Neural cell (in vitro differentiated cells): ENCODE data around the gene FCAR. TPM values are rescaled to one million over a fixed set of nuclear protein-coding genes. Genes with fewer than 3 reads are reported as not detected.

ENCODE experiments used
- H2AFZ ChIP-seq: fragments of 200-600, 300-800 bp; sonication (generic), shearing (Covaris generic); 2 replicates; pipeline ENCODE4 v1.6.0; 2014; ENCODE audit warnings: low read depth, mild to moderate bottlenecking, antibody characterized with exemption, low read length, moderate library complexity
- H3F3A ChIP-seq: fragments of 200-600 bp; shearing (Covaris generic); 2 replicates; pipeline ENCODE4 v1.6.1; 2016; ENCODE audit warnings: mild to moderate bottlenecking, moderate library complexity, mixed read lengths, antibody characterized with exemption, low read length; ENCODE audit not compliant: insufficient read depth, poor library complexity, severe bottlenecking
- H3K27ac ChIP-seq: fragments of 200-600, 300-800 bp; sonication (generic), shearing (Covaris generic); 2 replicates; pipeline ENCODE4 v1.5.1; 2014; ENCODE audit warnings: mild to moderate bottlenecking, low read length, moderate library complexity
- H3K27me3 ChIP-seq: fragments of 300-800, 200-600 bp; sonication (generic), shearing (Covaris generic); 2 replicates; pipeline ENCODE4 v1.6.0; 2014; ENCODE audit warnings: mild to moderate bottlenecking, low read depth, low read length, moderate library complexity; ENCODE audit not compliant: insufficient read depth
- H3K36me3 ChIP-seq: fragments of 300-800, 200-600 bp; sonication (generic), shearing (Covaris generic); 2 replicates; pipeline ENCODE4 v1.5.1; 2014; ENCODE audit warnings: mild to moderate bottlenecking, antibody characterized with exemption, low read length, moderate library complexity; ENCODE audit not compliant: insufficient read depth
- H3K4me2 ChIP-seq: fragments of 300-800, 200-600 bp; sonication (generic), shearing (Covaris generic); 2 replicates; pipeline ENCODE4 v1.6.0; 2014; ENCODE audit warnings: mild to moderate bottlenecking, low read length
- H3K4me3 ChIP-seq: fragments of 300-800, 200-600 bp; sonication (generic), shearing (Covaris generic); 2 replicates; pipeline ENCODE4 v1.5.1; 2014; ENCODE audit warnings: mild to moderate bottlenecking, low read length, moderate library complexity
- H3K79me2 ChIP-seq: fragments of 200-600 bp; shearing (Covaris generic); replicated peaks from 2 replicates; pipeline ENCODE4 v1.6.0; 2014; ENCODE audit warnings: mild to moderate bottlenecking, low read length, moderate library complexity; ENCODE audit not compliant: insufficient read depth
- H3K9ac ChIP-seq: fragments of 300-800, 200-600 bp; sonication (generic), shearing (Covaris generic); 2 replicates; pipeline ENCODE4 v1.6.1; 2016; ENCODE audit warnings: mild to moderate bottlenecking, low read length, mixed read lengths
- H3K9me2 ChIP-seq: fragments of 200-600 bp; shearing (Covaris generic); 2 replicates; pipeline ENCODE4 v1.6.1; 2016; ENCODE audit warnings: mild to moderate bottlenecking, low read length, mixed read lengths; ENCODE audit not compliant: insufficient read depth
- H3K9me3 ChIP-seq: fragments of 200-600, 300-800 bp; sonication (generic), shearing (Covaris generic); 2 replicates; pipeline ENCODE4 v1.6.1; 2016; ENCODE audit warnings: mild to moderate bottlenecking, mixed run types, low read length, moderate library complexity, mixed read lengths
- H4K20me1 ChIP-seq: fragments of 200-600 bp; shearing (Covaris generic); 2 replicates; pipeline ENCODE4 v1.6.1; 2016; ENCODE audit warnings: mild to moderate bottlenecking, mixed run types; ENCODE audit not compliant: insufficient read depth
- CTCF ChIP-seq: fragments of 450-650 bp; IDR thresholded peaks from 2 replicates; pipeline ENCODE4 v1.5.1; 2014; ENCODE audit warnings: antibody characterized with exemption, mild to moderate bottlenecking, moderate library complexity; ENCODE audit not compliant: poor library complexity, severe bottlenecking
- EP300 ChIP-seq: fragments of 450-650 bp; conservative IDR thresholded peaks from 2 replicates; pipeline ENCODE4 v1.6.1; 2014; ENCODE audit warnings: antibody characterized with exemption, mild to moderate bottlenecking, moderate library complexity; ENCODE audit not compliant: poor library complexity, severe bottlenecking
- EZH2 ChIP-seq: fragments of 200-600, 300-800 bp; shearing (Covaris generic), sonication (generic); IDR thresholded peaks from 2 replicates; pipeline ENCODE4 v1.6.1; 2014; ENCODE audit warnings: antibody characterized with exemption, low read length, borderline replicate concordance, mild to moderate bottlenecking; ENCODE audit not compliant: insufficient read depth, poor library complexity, severe bottlenecking
- MXI1 ChIP-seq: fragments of 450-650 bp; conservative IDR thresholded peaks from 2 replicates; pipeline ENCODE4 v1.6.1; 2014; ENCODE audit warnings: antibody characterized with exemption, mild to moderate bottlenecking; ENCODE audit not compliant: poor library complexity, severe bottlenecking
- POLR2AphosphoS5 ChIP-seq: IDR thresholded peaks from 2 replicates; pipeline ENCODE4 v1.6.1; 2012
- RAD21 ChIP-seq: fragments of 450-650 bp; conservative IDR thresholded peaks from 2 replicates; pipeline ENCODE4 v1.6.1; 2014; ENCODE audit warnings: antibody characterized with exemption, mild to moderate bottlenecking, moderate library complexity
- REST ChIP-seq: IDR thresholded peaks from 2 replicates; pipeline ENCODE4 v1.6.1; 2012; ENCODE audit warnings: borderline replicate concordance
- SMC3 ChIP-seq: fragments of 450-650 bp; conservative IDR thresholded peaks from 2 replicates; pipeline ENCODE4 v1.6.1; 2014; ENCODE audit warnings: antibody characterized with exemption, mild to moderate bottlenecking, moderate library complexity; ENCODE audit not compliant: poor library complexity
- TAF1 ChIP-seq: IDR thresholded peaks from 2 replicates; pipeline ENCODE4 v1.6.1; 2012; ENCODE audit warnings: low read depth
- polyA plus RNA-seq: library from polyadenylated mRNA; depleted of rRNA; stranded (reverse); fragments of >200 nt; gene quantifications from 2 replicates; pipeline ENCODE4 v1.2.3, GENCODE V29; 2014

Gene FCAR
- polyA plus RNA-seq, 1 donor from 2014 or later = not detected

GRCh38 chr19:54921082-54921481, 47.0 kb downstream of the FCAR start:
- Histone ChIP-seq H3K9me2 (no peaks in the 10 kb centered on the region), H3K27ac (no peak overlapping the region), H3F3A (no peaks in the 10 kb centered on the region), H4K20me1 (no peaks in the 10 kb centered on the region), H3K4me2 (no peak overlapping the region), H3K9me3 (no peaks in the 10 kb centered on the region), H3K4me3 (no peak overlapping the region), H3K9ac (no peak overlapping the region), H3K79me2 (no peaks in the 10 kb centered on the region), H3K36me3 (no peaks in the 10 kb centered on the region), H3K27me3 (no peaks in the 10 kb centered on the region), H2AFZ (no peak overlapping the region)
- TF ChIP-seq EZH2 = no peak
- no peak for TF ChIP-seq REST
- TF ChIP-seq CTCF = no peak
- no peak for TF ChIP-seq SMC3
- TF ChIP-seq RAD21 = no peak
- TF ChIP-seq POLR2AphosphoS5 = no peak
- no peak for TF ChIP-seq TAF1
- no peak for TF ChIP-seq EP300
- no peak for TF ChIP-seq MXI1

- Histone ChIP-seq H3K36me3 (no peaks in the 10 kb centered on the region), H3K9me3 (no peaks in the 10 kb centered on the region), H3K27ac (no peak overlapping the region), H3K4me2 (no peak overlapping the region), H3K4me3 (no peak overlapping the region), H4K20me1 (no peaks in the 10 kb centered on the region), H3K79me2 (no peaks in the 10 kb centered on the region), H2AFZ (no peak overlapping the region), H3K9ac (no peak overlapping the region), H3K9me2 (no peaks in the 10 kb centered on the region), H3F3A (no peaks in the 10 kb centered on the region), H3K27me3 (no peaks in the 10 kb centered on the region)
- TF ChIP-seq REST (no peak), POLR2AphosphoS5 (no peak), CTCF (no peak), EZH2 (no peak), TAF1 (no peak), EP300 (no peak), SMC3 (no peak), MXI1 (no peak), RAD21 (no peak)
These were observed 49.2 kb downstream of the FCAR start for GRCh38 chr19:54923276-54923675.
